Skeletal muscle satellite cell (primary cell): ENCODE measurements around the gene ADGRV1.
A peak's percentile ranks its signal among the peaks of the same experiment; 100 is the strongest.

Experiments used
- H3K27me3 ChIP-seq: 2 replicates; pipeline ENCODE4 v1.7.0; 2013; ENCODE audit warnings: low read length; ENCODE audit not compliant: control insufficient read depth, insufficient read depth
- H3K36me3 ChIP-seq: 2 replicates; pipeline ENCODE4 v1.7.0; 2013; ENCODE audit warnings: mild to moderate bottlenecking, control low read depth, low read length; ENCODE audit not compliant: insufficient read depth
- H3K4me1 ChIP-seq: 2 replicates; pipeline ENCODE4 v1.7.0; 2013; ENCODE audit warnings: low read length; ENCODE audit not compliant: control insufficient read depth, insufficient read depth
- H3K4me2 ChIP-seq: 2 replicates; pipeline ENCODE4 v1.7.0; 2013; ENCODE audit warnings: mild to moderate bottlenecking, low read length
- H3K4me3 ChIP-seq: 2 replicates; pipeline ENCODE4 v1.7.0; 2013; ENCODE audit warnings: low read length
- H3K9ac ChIP-seq: 2 replicates; pipeline ENCODE4 v1.7.0; 2013; ENCODE audit warnings: mild to moderate bottlenecking, low read depth, low read length, moderate library complexity
- H3K9me3 ChIP-seq: replicated peaks from 2 replicates; pipeline ENCODE4 v1.7.0; 2013; ENCODE audit warnings: mild to moderate bottlenecking, control low read depth, low read length

The ADGRV1 gene

DNA sequence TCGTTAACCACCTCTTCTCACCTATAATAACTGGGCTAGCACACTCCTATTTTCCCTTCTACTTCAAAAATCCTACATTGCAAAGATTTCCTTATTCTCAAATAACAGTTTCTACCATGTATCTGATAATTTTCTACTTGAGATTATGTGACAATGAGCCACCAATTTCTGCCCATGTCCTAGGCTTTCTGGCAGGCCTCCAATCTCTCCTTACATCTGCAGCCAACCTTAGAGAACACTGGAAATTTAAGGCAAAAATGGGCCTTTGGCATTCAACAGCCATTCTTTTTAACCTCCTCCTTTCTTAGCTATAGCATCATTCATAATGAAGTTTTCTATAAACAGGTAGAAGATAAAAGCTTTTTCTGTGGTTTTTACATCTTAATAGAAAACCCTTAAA is 599.4 kb downstream of the ADGRV1 start:
- Histone ChIP-seq H3K4me1 (peaks cover 10% of the 10 kb centered on the region), H3K9me3 (no peaks in the 10 kb centered on the region)

DNA sequence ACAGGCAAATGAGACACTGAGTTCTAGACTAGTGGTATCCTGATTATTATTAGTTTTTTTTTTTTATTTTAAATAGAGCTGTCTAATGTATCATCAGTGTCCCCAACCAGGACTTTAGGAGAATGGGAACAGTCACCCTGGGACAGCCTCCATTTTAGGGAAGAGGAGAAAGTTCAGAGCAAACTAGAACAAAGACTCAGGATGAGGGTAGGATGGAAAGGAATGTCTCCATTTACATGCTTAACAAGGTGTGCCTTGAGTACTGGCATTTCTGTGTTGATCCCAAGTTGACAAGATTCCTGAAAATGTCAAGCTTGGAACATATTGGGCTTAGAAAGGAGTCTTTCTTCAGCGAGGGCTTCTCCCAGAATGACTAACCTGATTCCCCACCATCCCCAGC is 601.0 kb downstream of the ADGRV1 start:
- no peak overlapping the region for H3K9ac ChIP-seq
- H3K27me3 ChIP-seq: no peaks in the 10 kb centered on the region
- no peaks in the 10 kb centered on the region for H3K36me3 ChIP-seq
- H3K4me3 ChIP-seq: no peak overlapping the region
- H3K4me1 ChIP-seq: peaks cover 15% of the 10 kb centered on the region
- no peaks in the 10 kb centered on the region for H3K9me3 ChIP-seq
- H3K4me2 ChIP-seq: no peak overlapping the region

More for the DNA sequence above, 599.4 kb downstream of the ADGRV1 start:
- no peaks in the 10 kb centered on the region for H3K36me3 ChIP-seq
- H3K9ac ChIP-seq: no peak overlapping the region
- no peak overlapping the region for H3K4me3 ChIP-seq
- H3K4me2 ChIP-seq: no peak overlapping the region
- H3K27me3 ChIP-seq: no peaks in the 10 kb centered on the region

DNA sequence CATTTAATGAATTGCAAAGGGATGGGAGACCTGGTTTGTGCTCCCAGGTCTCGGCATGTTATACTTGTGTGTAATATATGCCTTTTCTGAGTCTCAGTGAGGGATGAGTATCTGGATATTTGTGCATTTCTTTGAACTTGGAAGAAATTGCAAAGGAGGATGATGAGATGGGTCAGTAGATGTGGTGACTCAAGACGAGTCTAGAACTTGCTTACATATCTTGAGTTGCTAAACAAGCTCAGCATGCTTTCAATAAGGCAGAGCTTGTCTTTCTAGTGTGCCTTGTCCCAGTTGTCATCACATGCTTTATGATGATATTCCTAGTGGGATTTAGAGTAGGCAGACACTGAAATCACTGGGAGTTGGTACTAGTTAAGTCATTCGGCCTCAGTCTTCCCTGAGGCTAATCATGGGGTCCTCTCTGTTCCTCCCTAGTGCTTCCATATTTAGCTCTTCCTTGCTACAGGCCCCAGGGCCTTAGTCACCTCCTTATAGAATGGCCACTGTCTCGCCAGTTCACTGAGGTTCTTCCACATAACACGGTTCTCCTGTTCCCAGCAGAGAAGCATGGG is 602.2 kb downstream of the ADGRV1 start:
- H3K4me1 ChIP-seq: peaks cover 21% of the 10 kb centered on the region

DNA sequence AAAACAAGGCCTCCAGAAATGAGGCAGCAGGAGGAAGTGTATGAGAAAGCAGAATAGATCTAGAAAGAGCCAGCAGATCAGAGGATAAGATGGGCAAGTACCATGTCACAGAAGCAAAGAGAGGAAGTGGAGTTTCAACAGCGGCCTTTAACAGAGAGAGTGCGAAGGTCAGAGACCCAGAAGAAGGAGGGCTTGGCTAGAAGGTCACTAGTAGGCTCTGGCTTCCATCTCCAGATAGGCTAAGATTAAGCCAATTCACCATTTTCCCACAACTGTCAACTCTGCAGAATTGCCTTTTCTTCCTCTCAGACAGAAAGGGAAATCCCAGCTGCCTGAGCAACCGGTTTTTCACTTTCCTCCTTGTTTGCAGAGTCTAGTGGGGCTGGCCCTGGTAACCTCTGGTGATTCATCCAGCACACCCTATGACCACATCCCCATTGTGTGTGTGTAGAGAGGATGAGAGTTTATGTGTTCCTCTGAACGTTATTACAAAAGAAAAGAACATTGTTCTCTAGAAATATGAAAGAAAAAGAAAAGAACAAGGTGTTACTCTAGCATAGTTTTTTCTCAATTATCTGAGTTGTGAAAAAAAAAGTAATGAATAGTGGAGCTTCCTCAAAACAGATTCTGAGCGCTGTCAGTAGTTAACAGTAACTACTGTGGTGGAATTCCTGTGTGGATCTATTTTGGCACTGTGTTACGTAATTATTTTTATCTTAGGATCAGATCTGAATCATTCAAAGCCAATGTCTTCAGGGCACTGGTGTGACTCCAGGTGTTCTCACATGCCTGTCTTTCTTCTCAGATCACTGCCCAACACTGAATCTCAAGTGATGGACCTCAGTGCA is 604.2 kb downstream of the ADGRV1 start:
- Histone ChIP-seq H3K9me3 (no peaks in the 10 kb centered on the region), H3K36me3 (no peaks in the 10 kb centered on the region), H3K27me3 (no peaks in the 10 kb centered on the region), H3K4me3 (peak overlapping the region; percentile 14), H3K4me1 (peaks cover 31% of the 10 kb centered on the region), H3K4me2 (peak overlapping the region; percentile 54), H3K9ac (peak overlapping the region; percentile 15)

More for the DNA sequence above, 602.2 kb downstream of the ADGRV1 start:
- H3K36me3 ChIP-seq: no peaks in the 10 kb centered on the region
- no peaks in the 10 kb centered on the region for H3K9me3 ChIP-seq
- no peak overlapping the region for H3K9ac ChIP-seq
- H3K4me3 ChIP-seq: no peak overlapping the region
- H3K27me3 ChIP-seq: no peaks in the 10 kb centered on the region
- no peak overlapping the region for H3K4me2 ChIP-seq

DNA sequence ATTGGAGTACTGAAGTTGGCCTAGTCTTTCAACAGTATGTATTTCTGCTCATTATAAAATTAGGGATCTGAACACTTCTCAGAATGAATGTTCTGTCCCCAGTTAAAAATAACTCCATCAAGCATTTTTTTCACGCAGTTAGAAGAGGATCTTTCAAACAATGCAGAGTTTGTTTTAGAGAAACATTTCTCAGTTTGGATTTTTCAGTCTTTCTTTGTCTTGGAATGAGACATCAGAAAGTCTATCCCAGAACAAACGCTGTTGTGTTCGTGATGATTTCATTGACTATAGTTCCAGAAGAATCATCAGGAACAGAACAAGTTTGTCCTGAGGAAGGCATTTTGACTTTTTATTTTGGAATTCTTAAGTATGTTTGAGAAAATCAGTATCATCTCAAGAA is 605.8 kb downstream of the ADGRV1 start:
- H3K9me3 ChIP-seq: no peaks in the 10 kb centered on the region
- no peaks in the 10 kb centered on the region for H3K36me3 ChIP-seq
- H3K4me1 ChIP-seq: peaks cover 31% of the 10 kb centered on the region
- no peaks in the 10 kb centered on the region for H3K27me3 ChIP-seq
- no peak overlapping the region for H3K4me3 ChIP-seq
- no peak overlapping the region for H3K9ac ChIP-seq
- H3K4me2 ChIP-seq: no peak overlapping the region

DNA sequence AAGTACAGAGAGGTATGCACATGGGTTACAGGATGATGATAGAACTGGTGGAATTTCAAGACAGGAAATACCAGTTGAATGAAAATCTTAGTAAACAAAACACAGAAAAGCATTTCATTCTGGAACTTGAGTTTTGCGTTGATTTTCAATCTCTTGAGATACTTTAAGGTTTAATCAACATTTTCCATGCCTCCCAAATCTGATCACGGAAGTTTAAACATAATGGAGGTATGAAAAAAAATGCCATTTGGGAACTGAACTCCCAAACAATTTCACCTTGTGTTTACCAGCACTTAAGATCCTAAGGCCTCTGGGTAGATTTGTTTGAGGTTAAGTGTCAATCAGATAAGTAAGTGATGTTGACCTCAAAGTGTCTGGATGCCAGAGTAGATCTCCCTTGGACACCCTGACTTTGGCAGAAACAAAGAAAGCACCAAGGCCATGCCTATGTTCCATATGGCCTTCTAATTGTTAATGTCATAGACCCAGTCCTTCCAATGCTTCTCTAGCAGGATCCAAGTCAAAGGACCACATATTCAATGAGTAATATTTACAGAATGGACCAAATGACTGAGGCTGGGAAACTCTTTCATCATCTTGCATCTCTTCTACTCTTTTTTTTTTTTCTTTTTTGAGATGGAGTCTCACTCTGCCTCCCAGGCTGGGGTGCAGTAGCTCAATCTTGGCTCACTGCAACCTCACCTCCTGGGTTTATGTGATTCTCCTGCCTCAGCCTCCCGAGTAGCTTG is 607.6 kb downstream of the ADGRV1 start:
- Histone ChIP-seq H3K4me3 (peak overlapping the region; percentile 3), H3K27me3 (no peaks in the 10 kb centered on the region), H3K9ac (peak overlapping the region; percentile 31), H3K4me2 (peak overlapping the region; percentile 27), H3K9me3 (no peaks in the 10 kb centered on the region), H3K36me3 (no peaks in the 10 kb centered on the region), H3K4me1 (peaks cover 31% of the 10 kb centered on the region)

DNA sequence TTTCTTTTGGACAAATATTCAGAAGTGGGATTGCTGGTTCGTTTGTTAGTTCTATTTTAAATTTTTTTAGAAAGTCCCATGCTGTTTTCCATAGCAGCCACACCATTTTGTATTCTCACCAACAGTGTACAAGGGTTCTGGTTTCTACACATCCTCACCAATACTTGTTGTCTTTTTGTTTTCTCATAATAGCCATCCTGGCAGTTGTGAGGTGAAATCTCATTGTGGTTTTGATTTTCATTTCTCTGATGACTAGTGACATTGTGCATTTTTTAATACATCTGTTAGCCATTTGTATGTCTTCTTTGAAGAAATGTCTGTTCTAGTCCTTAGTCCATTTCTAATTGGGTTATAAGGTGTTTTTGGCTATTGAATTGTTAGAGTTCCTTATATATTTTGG is 610.3 kb downstream of the ADGRV1 start:
- H3K36me3 ChIP-seq: no peaks in the 10 kb centered on the region
- no peak overlapping the region for H3K4me3 ChIP-seq
- H3K4me1 ChIP-seq: peaks cover 16% of the 10 kb centered on the region
- no peak overlapping the region for H3K9ac ChIP-seq
- H3K4me2 ChIP-seq: no peak overlapping the region
- no peaks in the 10 kb centered on the region for H3K27me3 ChIP-seq
- no peaks in the 10 kb centered on the region for H3K9me3 ChIP-seq

DNA sequence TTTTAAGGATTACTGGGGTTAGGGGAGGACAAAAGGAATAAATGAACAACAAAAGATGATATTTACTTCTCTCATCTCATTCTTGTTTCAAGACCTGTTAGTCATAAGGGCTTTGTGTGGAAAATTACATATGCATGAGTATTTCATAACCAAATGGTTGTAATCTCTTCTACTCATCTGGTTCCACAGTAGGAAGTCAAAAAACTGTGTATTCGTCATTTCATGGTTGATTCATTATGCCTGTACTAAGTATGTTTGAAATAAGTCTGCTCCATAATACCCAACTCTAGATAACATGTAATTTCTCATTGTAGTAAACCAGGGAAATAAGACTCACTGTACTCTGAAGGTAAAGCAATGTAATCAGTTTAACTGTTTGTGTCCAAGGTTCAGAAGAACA is 611.7 kb downstream of the ADGRV1 start:
- Histone ChIP-seq H3K27me3 (no peaks in the 10 kb centered on the region), H3K4me2 (no peak overlapping the region), H3K36me3 (no peaks in the 10 kb centered on the region)

DNA sequence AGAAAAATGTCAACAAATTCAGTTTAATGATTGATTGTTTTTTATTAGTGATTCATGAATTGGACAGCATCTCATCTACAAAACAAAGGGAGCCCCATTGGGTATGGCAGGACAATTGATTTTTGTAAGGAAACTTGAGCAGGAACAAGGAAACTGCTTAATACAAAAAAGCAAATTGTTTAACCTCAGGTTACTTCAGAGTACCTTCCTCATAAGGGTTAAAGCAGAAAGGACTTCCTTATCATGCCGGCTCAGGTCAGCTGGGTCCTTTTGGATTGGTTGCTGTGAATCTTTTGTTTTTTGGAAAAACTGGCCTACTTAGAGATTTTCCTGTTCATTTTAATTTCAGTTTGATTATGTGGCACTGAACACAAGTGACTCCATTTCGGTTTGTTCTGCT is 612.7 kb downstream of the ADGRV1 start:
- Histone ChIP-seq H3K4me1 (peaks cover 5% of the 10 kb centered on the region), H3K4me3 (no peak overlapping the region), H3K9ac (no peak overlapping the region), H3K9me3 (no peaks in the 10 kb centered on the region), H3K36me3 (no peaks in the 10 kb centered on the region), H3K27me3 (no peaks in the 10 kb centered on the region), H3K4me2 (no peak overlapping the region)

More for the DNA sequence above, 611.7 kb downstream of the ADGRV1 start:
- H3K4me3 ChIP-seq: no peak overlapping the region
- peaks cover 15% of the 10 kb centered on the region for H3K4me1 ChIP-seq
- H3K9ac ChIP-seq: no peak overlapping the region
- H3K9me3 ChIP-seq: no peaks in the 10 kb centered on the region

DNA sequence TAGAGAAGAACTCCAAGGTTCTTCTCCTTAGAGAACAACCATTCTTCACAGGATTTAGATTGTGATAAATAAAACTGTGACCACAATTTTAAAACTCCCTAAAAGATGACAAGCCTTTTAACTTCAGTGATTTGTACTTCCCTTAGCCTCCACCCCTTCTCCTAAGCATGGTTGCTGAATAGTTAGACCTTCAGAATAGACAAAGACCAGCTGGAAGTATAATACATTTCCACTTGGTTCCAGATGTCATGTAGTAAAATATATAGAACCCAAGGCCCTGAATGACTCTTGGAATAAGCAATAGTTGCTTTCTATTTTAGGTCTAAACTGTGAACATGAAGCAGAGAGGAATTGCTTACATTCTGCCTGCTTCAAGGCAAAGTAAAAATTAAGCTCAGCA is 615.8 kb downstream of the ADGRV1 start:
- Histone ChIP-seq H3K4me2 (no peak overlapping the region), H3K9ac (no peak overlapping the region), H3K9me3 (no peaks in the 10 kb centered on the region), H3K4me1 (peaks cover 13% of the 10 kb centered on the region), H3K36me3 (no peaks in the 10 kb centered on the region), H3K4me3 (no peak overlapping the region), H3K27me3 (no peaks in the 10 kb centered on the region)

DNA sequence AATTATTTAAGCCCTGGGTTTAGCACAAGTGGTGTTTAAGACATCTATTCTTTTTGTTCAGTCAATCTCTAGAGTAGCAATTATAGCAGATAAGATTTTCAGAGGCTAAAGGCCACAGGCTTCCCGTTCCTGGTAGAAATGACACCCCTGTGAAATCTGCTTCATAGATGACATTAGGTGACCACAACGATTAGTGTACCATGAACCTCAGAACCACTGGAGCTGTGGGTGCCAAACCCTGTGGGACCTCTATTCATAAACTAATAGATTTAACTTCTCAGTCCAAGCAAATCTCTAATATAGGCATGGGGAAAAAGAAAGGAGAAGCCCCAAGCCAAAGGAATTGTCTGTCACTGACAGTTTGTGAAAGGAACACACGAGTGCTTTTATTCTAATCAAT is 617.1 kb downstream of the ADGRV1 start:
- H3K4me3 ChIP-seq: no peak overlapping the region
- H3K9ac ChIP-seq: no peak overlapping the region
- H3K27me3 ChIP-seq: no peaks in the 10 kb centered on the region
- no peak overlapping the region for H3K4me2 ChIP-seq
- H3K36me3 ChIP-seq: no peaks in the 10 kb centered on the region
- H3K4me1 ChIP-seq: peaks cover 14% of the 10 kb centered on the region
- no peaks in the 10 kb centered on the region for H3K9me3 ChIP-seq
